Epithelial cell of esophagus (primary cell): ENCODE results near the gene NSUN5.
"Not testable (repeated sequence)": the region's sequence is repeated elsewhere in the genome, so short reads cannot be mapped to it uniquely, and the experiment has no call there.

Experiments
- DNase-seq: peaks from one replicate; pipeline ENCODE4 v3.0.0; 2010; ENCODE audit warnings: low read depth
- H3K4me3 ChIP-seq: 2 replicates; pipeline ENCODE4 v1.5.1; 2011; ENCODE audit warnings: mild to moderate bottlenecking, low read length, control low read depth
- CTCF ChIP-seq: IDR thresholded peaks from 2 replicates; pipeline ENCODE4 v1.5.1; 2011; ENCODE audit warnings: low read depth, mild to moderate bottlenecking, low read length, control low read depth, inconsistent platforms; ENCODE audit not compliant: insufficient read depth; ENCODE audit errors: missing control alignments

NSUN5 gene

GRCh38 chr7:73341877-73342276, 33.3 kb upstream of the NSUN5 start:
- no peak for TF ChIP-seq CTCF
- peak; percentile 61 for DNase-seq
- no peak overlapping the region for H3K4me3 ChIP-seq

- H3K4me3 ChIP-seq: no peak overlapping the region
- TF ChIP-seq CTCF: no peak
- DNase-seq: no peak
Observed at GRCh38 chr7:73340514-73340913, 31.9 kb upstream of the NSUN5 start.

- no peak for TF ChIP-seq CTCF
- no peak overlapping the region for H3K4me3 ChIP-seq
- no peak for DNase-seq
Observed at GRCh38 chr7:73338321-73338720, 29.7 kb upstream of the NSUN5 start.

DNA sequence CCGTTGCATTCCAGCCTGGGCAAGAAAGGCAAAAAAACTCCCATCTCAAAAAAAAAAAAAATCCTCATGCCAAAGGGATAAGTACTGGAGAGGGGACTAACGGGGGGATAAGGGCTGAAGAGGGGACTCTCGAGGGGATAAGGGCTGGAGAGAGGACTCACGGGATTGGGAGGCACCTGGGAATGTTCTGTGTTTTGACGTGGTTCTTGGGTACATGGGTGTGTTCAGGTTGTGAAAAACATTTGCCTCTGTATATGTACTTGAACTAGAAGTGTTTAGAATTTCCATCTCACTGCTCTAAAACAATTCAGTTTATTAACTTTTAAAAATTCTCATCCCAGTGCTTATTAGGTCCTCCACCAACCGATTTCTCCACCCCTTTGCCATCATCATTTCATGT, 23.8 kb upstream of the NSUN5 start:
- no peak for TF ChIP-seq CTCF
- no peak for DNase-seq

DNA sequence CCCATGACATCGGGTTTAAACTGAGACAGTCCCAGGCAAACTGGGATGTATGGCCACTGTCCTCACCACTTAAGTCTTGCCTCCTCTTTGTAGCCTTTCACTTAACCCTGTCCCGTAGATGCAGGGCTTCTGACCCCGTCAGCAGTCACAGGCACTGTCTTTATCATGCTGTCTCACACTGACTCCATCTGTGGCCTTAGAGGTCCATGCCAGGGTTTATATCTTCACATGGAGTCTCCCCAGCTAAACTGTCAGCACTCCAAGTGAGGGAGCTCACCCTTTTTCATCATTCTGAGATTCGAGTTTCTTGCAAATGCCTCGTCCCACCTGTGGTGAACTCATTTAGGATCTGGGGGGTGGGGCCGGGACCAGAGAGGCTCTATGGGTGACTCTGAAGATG, 22.1 kb upstream of the NSUN5 start:
- no peak for DNase-seq
- no peak for TF ChIP-seq CTCF
- H3K4me3 ChIP-seq: no peak overlapping the region

More for the DNA sequence above, 23.8 kb upstream of the NSUN5 start:
- H3K4me3 ChIP-seq: no peak overlapping the region

DNA sequence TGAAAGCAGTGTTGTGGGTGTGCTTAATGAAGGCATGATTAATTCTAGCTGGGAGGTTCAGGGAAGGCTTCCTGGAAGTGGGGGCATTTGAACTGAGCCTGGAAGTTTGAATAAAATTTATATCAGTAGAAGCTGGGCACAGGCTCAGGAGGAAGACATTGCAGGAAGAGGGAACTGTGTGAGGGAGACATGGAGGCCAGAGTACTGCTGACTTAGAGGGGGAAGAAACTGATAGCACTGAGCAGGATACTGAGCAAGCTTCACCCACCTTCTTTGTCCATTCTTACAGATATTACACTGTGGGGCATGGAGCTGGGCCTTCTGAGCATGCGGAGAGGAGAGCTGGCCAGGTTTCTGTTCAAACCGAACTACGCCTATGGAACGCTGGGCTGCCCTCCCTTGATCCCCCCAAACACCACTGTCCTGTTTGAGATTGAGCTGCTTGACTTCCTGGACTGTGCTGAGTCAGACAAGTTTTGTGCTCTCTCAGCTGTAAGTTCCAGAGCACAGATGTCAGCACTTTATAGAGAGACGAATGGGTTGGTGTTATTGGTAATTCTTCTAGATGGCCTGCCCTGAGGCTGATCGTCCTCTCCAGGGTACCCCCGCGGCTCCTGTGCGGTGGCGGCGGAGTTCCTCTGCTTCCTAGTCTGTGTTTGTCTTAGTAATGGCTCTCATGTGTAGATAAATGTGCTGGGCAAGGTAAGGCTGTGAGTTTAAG, 21.4 kb upstream of the NSUN5 start:
- peak; percentile 28 for DNase-seq
- TF ChIP-seq CTCF: no peak
- H3K4me3 ChIP-seq: no peak overlapping the region

DNA sequence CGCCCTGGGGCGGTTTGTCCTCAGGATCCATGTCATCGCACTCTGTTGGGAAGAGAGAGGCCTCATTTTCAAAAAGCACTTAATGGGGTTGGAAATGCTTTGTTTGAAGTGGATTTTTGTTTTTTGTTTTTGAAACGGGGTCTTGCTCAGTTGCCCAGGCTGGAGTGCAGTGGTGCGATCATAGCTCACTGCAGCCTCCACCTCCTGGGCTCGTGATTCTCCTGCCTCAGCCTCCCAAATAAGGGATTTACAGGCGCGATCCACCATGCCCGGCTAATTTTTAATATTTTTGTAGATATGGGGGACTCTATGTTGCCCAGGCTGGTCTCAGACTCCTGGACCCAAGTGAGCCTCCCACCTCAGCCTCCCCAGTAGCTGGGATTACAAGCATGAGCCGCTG, 20.1 kb upstream of the NSUN5 start:
- TF ChIP-seq CTCF: no peak
- H3K4me3 ChIP-seq: no peak overlapping the region
- DNase-seq: no peak

DNA sequence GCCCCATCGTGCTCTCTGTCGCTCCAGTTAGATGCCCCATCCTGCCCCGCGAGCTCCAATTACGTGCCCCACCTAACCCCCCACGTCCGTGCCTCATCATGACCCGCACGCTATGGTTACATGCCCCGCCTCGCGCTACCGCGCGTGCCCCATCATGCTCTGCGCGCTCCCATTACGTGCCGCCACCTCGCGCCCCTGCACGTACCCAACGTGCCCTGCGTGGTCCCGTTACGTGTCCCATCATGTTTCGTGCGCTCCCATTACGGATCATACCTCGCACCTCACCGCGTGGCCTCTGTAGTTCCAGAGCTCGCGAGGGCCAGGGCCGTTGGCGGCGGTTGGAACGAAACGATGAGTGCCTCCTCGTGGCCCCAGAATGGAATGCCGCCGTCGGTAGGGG, 19.3 kb upstream of the NSUN5 start, which contains the start of the genes FKBP6 and TRIM50:
Gene FKBP6, plus strand, starts transcription at position 240 of the 400 bp plus-strand sequence. CDS start 268 bp downstream, outside the sequence.
Gene TRIM50, minus strand, starts transcription at position 161 of the 400 bp plus-strand sequence. CDS start 3,295 bp downstream, outside the sequence.
- DNase-seq, H3K4me3 ChIP-seq: not testable (repeated sequence)

DNA sequence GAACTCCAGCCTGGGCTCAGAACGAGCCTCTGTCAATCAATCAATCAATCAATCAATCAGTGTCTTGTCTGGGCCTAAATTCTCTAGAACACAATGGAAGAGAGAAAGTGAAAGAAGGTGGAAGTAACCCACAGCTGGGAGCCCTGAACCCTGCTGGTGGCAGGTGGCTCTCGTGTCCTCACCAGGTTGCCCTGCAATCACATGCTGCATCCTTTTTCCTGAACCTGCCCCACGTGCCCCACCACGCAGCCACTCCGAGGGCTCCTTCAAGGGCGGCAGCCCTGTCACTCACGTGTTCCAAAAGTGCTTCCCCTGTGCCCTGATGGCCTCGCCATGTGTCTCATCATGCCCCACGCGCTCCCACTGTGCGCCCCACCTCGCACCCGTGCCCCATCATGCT, 18.8 kb upstream of the NSUN5 start:
- not testable (repeated sequence) for DNase-seq, H3K4me3 ChIP-seq

DNA sequence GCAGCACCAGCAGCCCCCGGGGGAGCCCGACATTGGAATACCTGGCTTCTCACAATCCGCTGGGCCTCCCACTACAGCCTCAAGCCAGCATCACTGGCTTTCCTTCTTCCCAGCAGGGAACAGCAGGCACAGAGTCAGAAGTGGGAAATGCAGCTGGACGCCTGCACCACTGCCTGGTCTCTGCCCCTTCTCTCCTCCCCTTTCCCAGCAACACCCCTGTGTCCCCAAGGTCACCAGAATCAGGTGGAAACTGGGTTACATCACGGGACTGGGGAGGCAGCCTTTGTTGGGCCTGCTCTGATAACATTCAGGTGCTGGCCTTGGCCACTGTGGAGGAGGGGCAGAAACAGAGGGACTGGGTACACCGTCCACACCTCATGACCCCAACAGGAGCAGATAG, 16.8 kb upstream of the NSUN5 start:
- not testable (repeated sequence) for DNase-seq

More for the DNA sequence above, 16.8 kb upstream of the NSUN5 start:
- H3K4me3 ChIP-seq: not testable (repeated sequence)
